OCI-LY7 (cell line): ENCODE results near the gene DDX42.

Source experiments
- EZH2phosphoT487 ChIP-seq: fragments of 200-600 bp; sonication (generic); IDR thresholded peaks from 2 replicates; pipeline ENCODE4 v1.6.1; 2018; ENCODE audit warnings: low read depth, borderline replicate concordance, mild to moderate bottlenecking, mixed run types, antibody characterized with exemption, low read length, moderate library complexity, mixed read lengths
- TF ChIP-seq, protein P1 (sequence below): fragments of 200-600 bp; sonication (generic); conservative IDR thresholded peaks from 2 replicates; pipeline ENCODE4 v1.5.1; 2014; ENCODE audit warnings: mild to moderate bottlenecking, antibody characterized with exemption, low read length, moderate library complexity, mixed read lengths

GRCh38 chr17:63753215-63753614, 20.8 kb upstream of the DDX42 start:
- TF ChIP-seq, protein P1, sequence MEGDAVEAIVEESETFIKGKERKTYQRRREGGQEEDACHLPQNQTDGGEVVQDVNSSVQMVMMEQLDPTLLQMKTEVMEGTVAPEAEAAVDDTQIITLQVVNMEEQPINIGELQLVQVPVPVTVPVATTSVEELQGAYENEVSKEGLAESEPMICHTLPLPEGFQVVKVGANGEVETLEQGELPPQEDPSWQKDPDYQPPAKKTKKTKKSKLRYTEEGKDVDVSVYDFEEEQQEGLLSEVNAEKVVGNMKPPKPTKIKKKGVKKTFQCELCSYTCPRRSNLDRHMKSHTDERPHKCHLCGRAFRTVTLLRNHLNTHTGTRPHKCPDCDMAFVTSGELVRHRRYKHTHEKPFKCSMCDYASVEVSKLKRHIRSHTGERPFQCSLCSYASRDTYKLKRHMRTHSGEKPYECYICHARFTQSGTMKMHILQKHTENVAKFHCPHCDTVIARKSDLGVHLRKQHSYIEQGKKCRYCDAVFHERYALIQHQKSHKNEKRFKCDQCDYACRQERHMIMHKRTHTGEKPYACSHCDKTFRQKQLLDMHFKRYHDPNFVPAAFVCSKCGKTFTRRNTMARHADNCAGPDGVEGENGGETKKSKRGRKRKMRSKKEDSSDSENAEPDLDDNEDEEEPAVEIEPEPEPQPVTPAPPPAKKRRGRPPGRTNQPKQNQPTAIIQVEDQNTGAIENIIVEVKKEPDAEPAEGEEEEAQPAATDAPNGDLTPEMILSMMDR = no peak
- TF ChIP-seq EZH2phosphoT487 = no peak
